M059J (cell line): ENCODE data around the gene YKT6. TPM values are rescaled to one million over a fixed set of nuclear protein-coding genes. Genes with fewer than 3 reads are reported as not detected.
"Not testable (repeated sequence)": the region's sequence is repeated elsewhere in the genome, so short reads cannot be mapped to it uniquely, and the experiment has no call there.

ENCODE experiments used
- DNase-seq: peaks from one replicate; pipeline ENCODE4 v3.0.0-alpha.2; 2012; ENCODE audit warnings: low read depth
- total RNA-seq: library from RNA; depleted of rRNA; stranded (reverse); fragments of >200 nt; shearing (Covaris generic); gene quantifications from 2 replicates; pipeline ENCODE4 v1.2.3, GENCODE V29; 2014

Gene YKT6
- total RNA-seq, 1 experiment from 2014 or later = 128 TPM

DNA sequence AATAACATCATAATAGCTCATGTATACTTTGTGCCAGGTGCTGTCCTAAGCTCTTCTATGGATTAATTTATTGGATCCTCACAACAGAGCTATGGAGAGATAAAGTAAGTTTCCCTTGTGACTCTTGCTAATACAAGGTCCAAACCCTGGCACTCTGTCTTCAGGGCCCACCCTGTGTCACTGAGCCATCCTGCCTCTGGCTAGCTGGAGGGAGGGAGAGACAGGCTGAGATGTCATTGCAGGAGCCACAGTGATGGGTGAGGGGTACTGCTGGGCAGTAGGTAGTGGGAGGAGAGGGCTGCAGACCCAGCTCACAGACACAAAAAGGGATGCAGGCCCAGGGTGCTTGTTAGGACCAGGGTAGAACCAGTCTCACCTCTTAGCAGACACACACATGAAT is 28.4 kb upstream of the YKT6 start:
- no peak for DNase-seq

DNA sequence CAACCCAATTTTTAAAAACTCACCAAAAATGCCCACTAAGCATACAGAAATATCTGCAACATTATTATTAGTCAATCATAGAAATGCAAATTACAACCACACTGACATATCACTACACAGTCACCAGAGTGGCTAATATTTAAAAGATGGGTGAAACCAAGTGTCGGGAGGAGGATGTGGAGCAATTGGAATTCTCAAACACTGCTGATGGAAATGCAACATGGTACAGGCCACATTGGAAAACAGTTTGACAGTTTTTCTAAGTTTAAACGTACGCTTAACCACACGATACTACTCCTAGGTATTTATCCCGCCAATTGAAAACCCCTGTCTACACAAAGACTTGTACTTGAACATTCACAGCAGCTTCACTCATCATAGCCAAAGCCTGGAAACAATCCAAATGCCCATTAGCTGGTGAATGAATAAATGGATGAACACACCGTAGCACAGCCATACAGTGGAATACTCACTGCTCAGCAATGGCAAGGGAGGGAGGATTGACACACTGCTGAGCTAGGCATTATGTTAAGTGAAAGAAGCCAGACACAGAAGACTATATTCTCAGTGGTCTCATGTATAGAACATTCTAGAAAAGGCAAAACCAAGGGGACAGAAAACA is 27.9 kb upstream of the YKT6 start:
- DNase-seq = peak; percentile 48

DNA sequence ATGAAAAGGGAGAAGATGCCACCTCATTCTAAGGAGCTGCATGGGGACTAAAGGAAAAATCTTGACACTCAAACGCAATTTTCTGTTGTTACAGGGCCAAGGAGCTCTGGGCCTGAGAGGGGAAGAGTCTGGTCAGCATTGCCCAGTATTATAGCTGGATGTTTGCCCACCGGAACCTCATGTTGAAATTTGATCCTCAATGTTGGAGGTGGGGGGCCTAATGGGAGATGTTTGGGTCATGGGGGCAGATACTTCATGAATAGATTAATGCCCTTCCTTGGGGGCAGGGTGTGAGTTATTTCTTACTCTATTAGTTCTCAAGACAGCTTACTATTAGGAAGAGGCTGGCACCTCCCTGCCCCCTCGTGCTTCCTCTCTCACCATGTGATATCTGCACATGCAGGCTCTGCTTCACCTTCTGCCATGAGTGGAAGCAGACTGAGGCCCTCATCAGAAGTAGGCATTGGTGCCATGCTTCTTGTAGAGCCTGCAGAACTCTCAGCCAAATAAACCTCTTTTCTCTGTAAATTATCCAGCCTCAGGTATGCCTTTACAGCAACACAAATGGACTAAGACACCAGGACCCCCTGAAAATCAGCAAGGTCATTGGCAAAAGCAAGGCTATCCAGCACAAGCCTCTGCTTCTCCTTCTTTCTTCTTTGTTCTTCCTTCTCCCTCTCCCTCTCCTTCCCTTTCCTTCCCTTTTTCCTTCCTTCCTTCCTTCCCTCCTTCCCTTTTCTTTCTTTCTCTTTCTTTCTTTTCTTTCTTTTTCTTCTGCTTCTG is 26.7 kb upstream of the YKT6 start:
- DNase-seq = no peak

DNA sequence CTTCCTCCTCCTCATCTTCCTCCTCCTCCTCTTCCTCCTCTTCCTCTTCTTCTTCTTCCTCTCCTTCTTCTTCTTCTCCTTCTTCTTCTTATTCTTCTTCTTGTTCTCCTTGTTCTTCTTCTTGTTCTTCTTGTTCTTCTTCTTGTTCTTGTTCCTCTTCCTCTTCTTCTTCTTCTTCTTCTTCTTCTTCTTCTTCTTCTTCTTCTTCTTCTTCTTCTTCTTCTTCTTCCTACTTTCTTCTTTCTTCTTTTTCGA is 26.2 kb upstream of the YKT6 start:
- not testable (repeated sequence) for DNase-seq

DNA sequence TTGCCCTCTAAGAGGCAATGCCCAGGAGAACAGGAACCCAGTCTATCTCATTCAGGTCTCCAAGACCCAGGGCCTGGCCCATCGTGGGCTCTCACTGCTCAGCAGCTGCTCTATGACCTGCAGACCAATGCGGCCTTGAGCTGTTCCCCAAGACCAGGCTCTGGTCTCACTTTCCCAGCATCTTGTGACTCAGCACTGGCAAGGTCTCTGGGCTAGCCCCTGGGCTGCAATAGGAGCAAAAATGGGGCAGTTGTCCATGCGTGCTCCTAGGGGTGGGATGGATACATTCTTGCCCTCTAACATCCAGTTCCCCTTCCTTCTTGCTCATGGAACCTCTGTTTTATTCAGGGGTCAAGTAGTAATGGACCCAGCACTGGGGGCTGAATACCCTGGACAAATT is 25.0 kb upstream of the YKT6 start:
- no peak for DNase-seq

DNA sequence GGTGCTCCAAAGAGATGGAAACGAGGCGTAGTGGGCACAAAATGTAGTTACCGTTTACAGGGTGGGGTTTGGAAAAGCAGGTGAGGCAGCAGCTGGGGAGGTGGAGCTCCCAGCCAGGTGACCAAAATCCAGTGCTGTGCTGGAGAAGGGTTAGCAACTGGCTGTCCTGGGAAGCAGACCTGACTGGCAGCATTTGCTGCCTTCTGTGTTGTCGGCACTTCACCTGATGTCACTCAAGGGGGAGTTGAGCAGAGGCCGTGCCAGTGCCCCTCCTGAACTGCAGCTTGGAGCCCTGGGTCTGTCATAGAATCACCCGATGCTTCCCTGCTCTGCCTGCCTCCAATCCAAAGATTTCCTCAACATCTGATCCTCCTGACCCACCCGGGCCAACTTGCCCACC is 24.3 kb upstream of the YKT6 start:
- no peak for DNase-seq

DNA sequence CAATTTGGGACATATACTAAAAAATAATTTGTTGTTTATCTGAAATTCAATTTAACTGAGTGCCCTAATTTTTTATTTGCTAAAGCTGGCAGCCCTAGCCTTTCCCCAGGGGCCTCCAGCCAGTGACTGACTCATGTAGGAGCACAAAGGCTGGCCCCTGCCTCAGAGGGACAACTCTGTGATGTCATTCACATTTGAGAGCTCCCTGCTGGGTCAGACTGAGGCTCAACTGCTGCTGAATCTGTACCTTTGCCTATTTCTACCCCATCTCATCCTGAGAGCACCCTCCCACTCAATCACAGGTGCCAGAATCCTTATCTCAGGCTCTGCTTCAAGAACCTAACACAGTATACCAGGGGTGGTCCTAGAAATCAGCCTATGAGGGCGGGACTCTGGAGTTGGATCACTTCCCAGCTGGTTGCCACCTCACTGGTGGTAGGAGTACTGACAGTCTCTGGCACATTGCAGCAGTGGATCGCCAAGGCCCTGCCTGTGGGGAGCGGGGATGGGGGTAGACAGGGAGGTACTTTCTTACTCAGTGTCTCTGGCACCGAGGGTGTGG is 23.1 kb upstream of the YKT6 start:
- peak; percentile 83 for DNase-seq

DNA sequence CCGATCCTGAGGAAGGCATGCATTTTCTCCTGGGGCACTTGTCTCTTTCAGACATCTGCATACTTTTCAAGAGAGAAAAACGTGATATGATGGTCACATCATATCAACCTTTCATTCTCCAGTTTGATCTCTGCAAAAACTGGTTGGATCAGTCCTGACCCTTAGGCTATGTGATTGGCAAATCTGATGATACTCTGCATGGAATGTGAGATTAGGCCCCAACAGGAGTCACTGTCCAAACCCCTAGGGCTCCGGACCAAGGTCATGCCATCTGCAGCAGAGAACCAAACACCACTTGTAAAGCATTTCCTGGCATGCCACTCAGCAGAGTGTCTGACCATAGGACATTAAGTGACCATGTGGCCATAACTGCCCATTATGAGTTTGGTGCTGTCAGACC is 20.1 kb upstream of the YKT6 start:
- DNase-seq = no peak

DNA sequence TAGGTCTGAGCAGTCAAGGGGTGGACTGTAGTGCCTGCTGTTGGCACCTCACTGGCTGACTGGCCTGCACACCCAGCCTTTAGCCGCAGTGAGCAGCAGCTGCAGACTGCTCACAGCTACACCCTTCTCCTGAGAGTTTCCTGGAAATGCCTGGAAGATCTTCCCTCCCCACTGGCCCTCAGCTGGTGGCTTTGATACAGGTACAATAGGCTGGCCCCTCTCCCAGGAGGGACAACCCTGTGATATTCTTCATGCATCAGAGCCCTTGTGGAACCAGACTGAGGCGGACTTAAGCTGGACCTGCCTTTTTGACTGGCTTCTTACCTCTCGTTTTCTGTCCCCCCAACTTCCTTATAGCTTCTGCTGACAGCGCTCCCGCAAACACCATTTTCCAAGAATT is 18.0 kb upstream of the YKT6 start:
- no peak for DNase-seq

DNA sequence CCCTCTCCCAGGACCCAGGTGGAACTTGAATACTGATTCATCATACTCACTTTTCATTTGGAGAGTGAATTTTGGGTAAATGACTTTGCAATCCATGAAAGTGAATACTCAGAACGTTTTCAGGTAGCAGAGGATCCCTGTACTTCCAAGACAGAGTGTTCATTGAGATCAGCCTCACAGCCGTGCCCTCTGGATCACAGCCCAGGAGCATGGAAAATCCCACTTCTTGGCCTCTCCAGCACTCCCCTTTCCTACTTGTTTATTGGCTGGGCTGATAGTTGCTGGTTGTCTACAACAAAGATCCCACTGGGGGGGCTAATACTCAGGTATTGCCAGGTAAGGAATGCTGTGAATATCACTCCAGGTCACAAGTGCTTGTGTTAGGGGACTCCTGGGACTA is 17.4 kb upstream of the YKT6 start:
- DNase-seq = no peak

DNA sequence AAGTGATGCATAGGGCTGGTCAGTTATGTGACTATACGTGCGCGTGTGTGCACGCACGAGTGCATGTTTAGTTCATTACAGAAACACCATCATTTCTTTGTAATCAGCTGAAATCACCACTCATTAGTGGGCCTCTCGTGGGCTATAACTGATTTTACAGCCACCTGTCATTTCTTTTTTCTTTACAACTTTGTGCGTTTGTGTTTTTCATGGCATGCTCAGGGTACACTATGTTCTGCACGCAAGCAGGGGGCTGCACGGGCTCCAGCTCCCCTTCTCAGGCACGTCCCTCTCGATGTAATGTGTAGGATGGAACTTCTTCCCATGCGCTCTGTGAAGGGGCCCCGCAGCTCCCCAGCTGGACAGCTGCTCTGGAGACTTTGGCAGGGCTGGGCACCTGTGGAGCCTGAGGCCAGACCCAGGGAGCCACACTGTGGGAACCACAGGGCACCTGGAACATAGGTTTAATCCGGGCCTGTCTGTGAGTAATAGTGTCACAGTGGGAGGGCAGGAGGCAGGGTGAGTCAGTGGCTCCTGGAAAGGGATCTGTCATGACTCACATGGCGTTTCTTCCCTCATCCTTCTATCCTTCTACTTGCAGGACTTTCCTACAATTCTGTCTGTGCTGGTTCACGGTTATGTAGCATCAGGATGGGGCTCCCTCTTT is 16.4 kb upstream of the YKT6 start:
- peak; percentile 96 for DNase-seq

DNA sequence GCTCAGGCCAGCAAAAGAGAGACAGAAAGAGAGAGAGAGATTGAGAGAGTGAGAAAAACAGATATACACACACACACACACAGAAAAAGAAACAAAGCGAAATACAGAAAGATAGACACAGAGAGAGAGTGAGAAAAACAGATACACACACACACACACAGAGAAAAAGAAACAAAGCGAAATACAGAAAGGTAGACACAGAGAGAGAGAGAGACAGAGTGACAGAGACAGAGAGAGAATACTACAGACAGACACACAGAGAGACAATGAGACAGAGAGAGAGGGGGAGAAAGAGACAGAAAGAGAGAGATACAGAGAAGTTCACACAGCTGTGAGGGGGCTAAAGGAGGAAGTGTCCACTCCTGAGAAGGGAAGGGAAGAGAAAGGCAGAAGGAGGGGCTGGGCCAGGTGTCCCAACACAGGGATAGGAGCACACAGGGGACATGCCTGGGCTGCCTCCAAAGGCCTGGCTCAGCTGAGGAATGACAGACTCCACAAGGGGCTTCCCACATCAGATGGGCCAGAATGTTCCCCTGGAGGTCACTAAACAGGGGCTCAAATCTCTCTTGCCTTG is 15.8 kb upstream of the YKT6 start:
- DNase-seq = no peak

DNA sequence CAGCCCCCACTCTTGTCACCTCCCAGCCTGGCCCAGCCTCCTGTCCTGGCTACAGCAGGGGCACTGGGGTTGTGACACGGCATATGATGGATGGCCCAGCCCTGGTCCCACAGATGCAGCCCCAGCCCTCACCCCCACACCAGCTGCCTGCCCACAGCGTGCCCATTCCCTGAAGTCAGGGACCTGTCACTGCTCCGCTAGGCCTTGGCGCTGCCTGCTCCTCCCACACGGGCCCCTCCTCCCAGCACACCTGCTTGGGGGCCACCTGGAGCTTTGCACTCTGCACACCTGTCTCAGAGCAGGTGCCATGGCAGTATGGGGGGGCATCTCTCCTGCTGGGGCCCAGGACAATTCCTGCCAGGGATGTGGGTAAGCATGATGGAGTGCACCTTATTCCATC is 15.0 kb upstream of the YKT6 start:
- no peak for DNase-seq

DNA sequence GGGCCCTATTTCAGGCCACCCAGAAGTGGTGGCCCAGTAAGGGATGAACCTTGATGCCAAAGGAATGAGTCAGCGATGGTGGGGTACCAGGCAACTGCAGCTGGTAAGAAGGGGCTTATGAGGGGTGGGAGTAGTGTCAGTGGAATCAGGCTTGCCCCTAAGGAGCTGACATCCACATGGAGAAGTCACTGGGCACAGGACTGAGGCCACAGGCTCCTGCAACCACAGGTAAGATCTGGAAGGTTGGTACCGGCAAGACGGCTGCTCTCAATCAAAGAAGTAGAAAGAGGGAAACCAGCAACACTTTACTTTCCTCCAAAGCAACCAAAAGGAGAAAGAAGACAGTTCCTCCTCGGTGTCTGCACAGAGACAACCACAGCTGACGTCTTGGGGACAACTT is 14.0 kb upstream of the YKT6 start:
- no peak for DNase-seq

DNA sequence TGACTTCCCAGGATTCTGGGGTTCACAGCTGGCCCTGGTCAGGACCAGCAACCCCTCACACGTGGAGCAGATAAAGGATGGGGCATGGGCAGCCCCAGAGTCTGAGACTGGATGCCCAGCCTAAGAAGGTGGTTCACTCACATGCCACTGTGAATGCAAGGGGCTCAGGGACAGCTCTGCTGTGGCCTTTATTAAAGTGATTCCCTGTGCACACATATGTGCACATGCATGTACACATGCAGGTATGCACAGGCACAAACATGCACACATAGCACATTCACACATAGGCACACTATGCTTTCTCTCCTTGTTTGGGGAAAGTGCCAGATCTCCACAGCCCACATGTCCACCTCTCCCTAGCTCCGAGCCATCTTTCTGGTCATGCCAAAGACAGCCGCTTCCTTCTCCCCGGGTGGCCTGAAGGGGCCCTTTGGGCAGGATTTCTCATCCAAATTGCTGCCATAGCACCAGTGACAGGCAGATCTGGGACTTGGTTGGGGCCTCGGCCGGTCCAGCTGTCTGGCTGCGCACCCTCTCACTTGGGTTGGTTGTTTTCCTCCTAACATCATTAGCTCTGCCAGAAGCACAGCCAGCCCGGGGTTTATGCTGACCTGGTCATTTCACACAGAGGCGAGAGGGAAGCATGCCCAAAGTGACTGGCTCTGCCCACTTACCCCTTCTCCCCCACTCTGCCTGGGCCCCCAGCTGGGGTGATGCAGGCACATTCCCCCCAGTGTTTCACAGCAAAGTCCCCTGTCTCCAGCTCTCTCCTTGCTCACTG is 13.0 kb upstream of the YKT6 start:
- DNase-seq = no peak

DNA sequence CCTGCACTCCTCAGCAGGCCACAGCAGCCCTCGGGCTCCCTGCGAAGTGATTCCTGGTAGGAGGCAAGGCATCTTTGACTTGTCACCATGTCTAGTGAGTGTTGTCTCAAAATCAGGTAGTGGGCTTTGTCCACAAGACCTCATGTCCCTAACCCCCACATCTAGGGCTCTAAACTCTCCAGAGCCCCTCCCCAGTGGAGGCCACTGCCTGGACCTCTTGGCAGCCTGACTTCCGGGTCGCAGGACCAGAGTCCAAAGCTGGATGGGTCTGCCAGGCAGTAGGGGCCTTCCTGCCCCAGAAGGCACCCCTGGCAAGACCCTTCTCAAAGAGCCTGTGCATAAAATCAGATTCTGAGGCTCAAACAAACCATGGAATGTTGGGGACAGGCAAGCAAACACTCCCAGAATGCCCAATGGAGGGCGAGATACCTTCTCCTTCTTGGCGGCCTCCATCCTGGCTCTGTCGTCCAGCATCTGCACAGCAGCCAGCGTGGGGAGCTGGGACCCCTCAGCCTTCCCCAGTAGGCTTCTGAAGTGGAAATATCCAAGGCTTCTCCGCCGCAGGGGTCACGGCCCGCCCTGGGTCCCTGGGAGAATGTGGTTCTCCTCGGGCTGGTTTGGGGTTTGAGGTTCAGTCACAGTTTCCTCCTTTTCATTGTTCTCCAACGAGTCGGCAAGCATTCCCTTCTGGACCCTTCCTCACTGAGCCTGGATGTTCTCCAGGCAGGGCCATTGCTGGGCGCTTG is 12.1 kb upstream of the YKT6 start:
- no peak for DNase-seq

DNA sequence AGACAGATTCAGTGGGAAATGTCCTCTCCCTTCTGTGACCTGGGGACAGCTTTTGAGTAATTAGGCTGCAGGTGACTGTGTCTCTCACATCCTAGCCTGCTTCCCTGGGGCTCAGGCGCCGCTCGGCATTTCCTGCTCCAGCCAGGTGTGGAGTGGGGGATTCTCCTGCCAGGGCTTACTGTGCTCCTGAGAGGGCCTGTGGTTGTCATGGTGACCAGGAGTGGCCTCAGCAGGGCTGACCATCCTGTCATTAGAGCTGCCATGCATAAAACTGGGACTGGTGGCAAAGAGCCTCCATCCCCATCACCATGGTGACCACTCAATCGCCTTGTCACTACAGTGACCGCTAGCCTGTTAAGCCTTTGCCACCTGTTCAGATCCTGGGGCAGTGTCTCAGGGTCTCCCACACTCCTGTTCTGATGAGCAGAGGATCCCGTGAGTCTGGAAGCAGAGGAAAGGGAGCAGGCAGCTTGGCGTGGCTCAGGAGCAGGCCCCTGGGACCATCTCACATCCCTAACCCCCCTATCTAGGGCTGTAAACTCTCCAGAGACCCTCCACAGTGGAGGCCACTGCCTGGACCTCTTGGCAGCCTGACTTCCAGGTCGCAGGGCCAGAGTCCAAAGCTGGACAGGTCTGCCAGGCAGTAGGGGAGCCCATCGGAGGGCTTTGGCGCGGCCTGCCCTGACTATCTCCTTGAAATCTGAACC is 11.3 kb upstream of the YKT6 start, which contains the start of gene GCK:
Gene GCK, minus strand, starts transcription at position 154 of the 707 bp plus-strand sequence. CDS start 486 bp downstream, outside the sequence.
- no peak for DNase-seq

DNA sequence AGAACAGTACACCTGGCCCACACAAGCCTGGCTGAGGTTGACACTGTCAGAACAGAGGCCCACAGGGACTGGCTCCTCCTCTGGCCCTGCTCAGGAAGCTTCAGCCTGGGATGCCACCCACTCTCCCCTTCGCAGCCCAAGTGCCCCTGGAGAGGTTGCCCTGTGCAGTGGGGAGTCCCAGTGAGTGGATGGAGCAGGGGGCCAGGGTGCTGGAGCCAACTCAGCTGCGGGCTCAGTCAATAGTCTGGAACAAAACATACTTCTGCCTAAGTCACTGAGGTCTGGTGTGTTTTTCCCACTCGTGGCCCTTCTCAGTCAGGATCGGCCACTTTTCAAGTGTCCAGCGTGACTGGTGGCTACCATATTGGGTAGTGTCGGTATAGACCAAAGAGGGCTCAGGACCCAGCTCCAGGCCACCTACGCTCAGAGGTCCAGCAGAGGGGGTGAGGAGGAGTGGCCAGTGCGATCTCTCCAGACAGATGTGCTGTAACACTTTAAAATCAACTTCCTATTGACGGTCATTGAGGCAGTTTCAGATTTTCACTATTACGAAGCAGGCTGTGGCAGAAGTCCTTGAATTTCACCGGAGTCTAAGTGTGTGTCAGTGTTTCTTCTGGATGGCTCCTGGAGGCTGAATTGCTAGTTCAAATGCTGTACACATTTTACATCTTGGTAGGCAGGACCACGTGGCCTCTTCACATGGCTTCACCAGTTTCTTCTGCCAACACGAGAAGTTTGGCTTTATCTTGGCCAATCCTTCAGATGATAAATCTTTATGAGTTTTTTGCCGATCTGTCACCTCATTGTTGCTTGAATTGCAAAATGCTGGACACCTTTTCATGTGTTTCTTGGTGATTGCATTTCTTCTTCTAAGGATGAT is 10.5 kb upstream of the YKT6 start:
- DNase-seq = no peak

DNA sequence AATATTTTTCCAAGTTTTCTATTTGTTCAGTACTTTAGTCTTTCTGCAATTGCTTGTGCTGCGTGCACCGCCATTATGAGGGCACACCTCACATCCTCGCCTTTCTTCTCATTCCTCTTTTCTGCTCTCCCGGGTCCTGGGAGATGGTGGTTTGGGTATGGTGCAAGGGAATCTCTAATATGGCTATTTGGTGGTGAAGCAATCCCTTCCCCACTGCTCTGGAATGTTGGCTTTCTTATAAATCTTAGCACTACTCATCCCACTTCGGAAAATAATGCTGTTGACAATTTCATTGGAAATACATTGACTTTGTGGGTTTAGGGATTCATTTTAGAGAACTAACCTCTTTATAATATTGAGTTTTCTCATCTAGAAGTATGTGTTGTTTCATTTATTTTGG is 9.6 kb upstream of the YKT6 start:
- no peak for DNase-seq
